Adrenal gland (tissue), 5 donors: ENCODE data around the gene PSMA2.

Source experiments
- POLR2A ChIP-seq, 2 donors: fragments of 450-650 bp; IDR thresholded peaks; one replicate each; pipeline ENCODE4 v1.6.1; 2017; ENCODE audit warnings: antibody characterized with exemption in 2 of 2, mild to moderate bottlenecking in 2 of 2, moderate library complexity in 1 of 2
- TF ChIP-seq, protein P1 (sequence below), 6 experiments: fragments of 450-650 bp in 4 of 6; fragments of 200-600 bp in 2 of 6; sonication (generic) in 1 of 6; IDR thresholded peaks; 1 replicate in 5 of 6; 2 replicates in 1 of 6; pipeline versions ENCODE4 v1.5.1 to v1.8.0; 2016 to 2021; ENCODE audit warnings: antibody characterized with exemption in 6 of 6, mild to moderate bottlenecking in 2 of 6, moderate library complexity in 1 of 6
- donor health status: DM: no; HTN: no; CAD: no.

DNA sequence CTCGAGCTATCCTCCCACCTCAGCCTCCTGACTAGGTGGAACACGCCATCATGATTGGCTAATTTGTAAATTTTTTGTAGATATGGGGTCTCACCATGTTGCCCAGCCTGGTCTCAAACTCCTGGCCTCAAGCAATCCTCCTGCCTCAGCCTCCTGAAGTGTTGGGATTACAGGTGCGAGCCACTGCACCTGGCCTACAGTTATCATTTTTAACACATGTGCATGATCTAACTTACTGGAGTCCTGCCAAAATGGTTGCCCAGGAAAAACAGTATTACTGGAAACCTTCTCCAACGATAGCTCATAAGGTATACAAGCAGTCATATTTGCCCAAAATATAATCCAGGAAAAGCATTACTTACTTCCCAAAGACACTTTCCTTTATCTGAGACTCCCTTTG lies 20.4 kb upstream of the PSMA2 start:
- TF ChIP-seq, protein P1, sequence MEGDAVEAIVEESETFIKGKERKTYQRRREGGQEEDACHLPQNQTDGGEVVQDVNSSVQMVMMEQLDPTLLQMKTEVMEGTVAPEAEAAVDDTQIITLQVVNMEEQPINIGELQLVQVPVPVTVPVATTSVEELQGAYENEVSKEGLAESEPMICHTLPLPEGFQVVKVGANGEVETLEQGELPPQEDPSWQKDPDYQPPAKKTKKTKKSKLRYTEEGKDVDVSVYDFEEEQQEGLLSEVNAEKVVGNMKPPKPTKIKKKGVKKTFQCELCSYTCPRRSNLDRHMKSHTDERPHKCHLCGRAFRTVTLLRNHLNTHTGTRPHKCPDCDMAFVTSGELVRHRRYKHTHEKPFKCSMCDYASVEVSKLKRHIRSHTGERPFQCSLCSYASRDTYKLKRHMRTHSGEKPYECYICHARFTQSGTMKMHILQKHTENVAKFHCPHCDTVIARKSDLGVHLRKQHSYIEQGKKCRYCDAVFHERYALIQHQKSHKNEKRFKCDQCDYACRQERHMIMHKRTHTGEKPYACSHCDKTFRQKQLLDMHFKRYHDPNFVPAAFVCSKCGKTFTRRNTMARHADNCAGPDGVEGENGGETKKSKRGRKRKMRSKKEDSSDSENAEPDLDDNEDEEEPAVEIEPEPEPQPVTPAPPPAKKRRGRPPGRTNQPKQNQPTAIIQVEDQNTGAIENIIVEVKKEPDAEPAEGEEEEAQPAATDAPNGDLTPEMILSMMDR (IDR thresholded peaks at IDR 0.05): no peak
- TF ChIP-seq POLR2A (IDR thresholded peaks at IDR 0.05): no peak
